ENCODE data around the gene MRM1.

GRCh38 chr17:36598951-36599401, 2.4 kb upstream of the MRM1 start:
- TF ChIP-seq EHMT2 (IDR thresholded peaks at IDR 0.05) (no peak), CTCF (IDR thresholded peaks at IDR 0.05 in 2 of 3, conservative IDR thresholded peaks at IDR 0.05 in 1 of 3; ENCODE audit: insufficient read depth in 2 of 3, low read depth in 1 of 3, low read length in 3 of 3) (no peak), ZBTB7A (IDR thresholded peaks at IDR 0.05; ENCODE audit: borderline replicate concordance, control insufficient read depth, low read depth, low read length) (no peak), ETS1 (conservative IDR thresholded peaks at IDR 0.05; ENCODE audit: control insufficient read depth, low read depth, low read length) (no peak), SAP30 (IDR thresholded peaks at IDR 0.05; ENCODE audit: borderline replicate concordance, insufficient read depth, low read depth, low read length, poor library complexity, severe bottlenecking) (no peak), CUX1 (CRISPR knock-in tag; IDR thresholded peaks at IDR 0.05) (no peak), RUNX1 (IDR thresholded peaks at IDR 0.05; ENCODE audit: low read depth) (no peak), MAZ (CRISPR knock-in tag; conservative IDR thresholded peaks at IDR 0.05 in 1 of 2, IDR thresholded peaks at IDR 0.05 in 1 of 2) (no peak), MYBL2 (IDR thresholded peaks at IDR 0.05; ENCODE audit: low read depth) (no peak), MYBL2 (CRISPR knock-in tag; IDR thresholded peaks at IDR 0.05; ENCODE audit: borderline replicate concordance) (no peak), CBX3 (IDR thresholded peaks at IDR 0.05; ENCODE audit: borderline replicate concordance in 1 of 2, low read length in 2 of 2) (no peak), ZNF282 (CRISPR knock-in tag; IDR thresholded peaks at IDR 0.05) (no peak), ILF3 (IDR thresholded peaks at IDR 0.05; ENCODE audit: borderline replicate concordance) (no peak), TCF15 (CRISPR knock-in tag; IDR thresholded peaks at IDR 0.05) (no peak), PCBP1 (IDR thresholded peaks at IDR 0.05; ENCODE audit: low read depth, low read length, poor library complexity, severe bottlenecking) (no peak)
